Uterus (tissue), 4 donors: ENCODE data around the gene CORO1C. TPM values are rescaled to one million over a fixed set of nuclear protein-coding genes. Genes with fewer than 3 reads are reported as not detected.

Source experiments
- DNase-seq, 2 donors: peaks; one replicate each; pipeline ENCODE4 v3.0.0-alpha.2; 2019 to 2020
- H3K27ac ChIP-seq, 2 donors: fragments of 200-600 bp; sonication (generic); 1 replicate in 1 of 2; 2 replicates in 1 of 2; pipeline ENCODE4 v1.5.1; 2016 to 2018
- H3K27me3 ChIP-seq, 2 donors: fragments of 200-600 bp; sonication (generic); one replicate each; pipeline ENCODE4 v1.5.1; 2018 to 2019; ENCODE audit warnings: control low read depth in 1 of 2
- H3K36me3 ChIP-seq, 2 donors: fragments of 200-600 bp; sonication (generic); one replicate each; pipeline ENCODE4 v1.5.1; 2019; ENCODE audit warnings: control low read depth in 1 of 2
- H3K4me1 ChIP-seq, 2 donors: fragments of 200-600 bp; sonication (generic); one replicate each; pipeline ENCODE4 v1.5.1; 2018 to 2019; ENCODE audit warnings: control low read depth in 1 of 2
- H3K4me3 ChIP-seq, 2 donors: fragments of 200-600 bp; sonication (generic); 1 replicate in 1 of 2; 2 replicates in 1 of 2; pipeline ENCODE4 v1.5.1; 2018 to 2019; ENCODE audit warnings: mild to moderate bottlenecking in 1 of 2
- H3K9me3 ChIP-seq, 2 donors: fragments of 200-600 bp; sonication (generic); one replicate each; pipeline ENCODE4 v1.5.1; 2019; ENCODE audit warnings: control low read depth in 1 of 2
- POLR2A ChIP-seq, 2 donors: fragments of 450-650 bp; IDR thresholded peaks; one replicate each; pipeline ENCODE4 v1.6.1; 2016; ENCODE audit warnings: antibody characterized with exemption in 2 of 2, mild to moderate bottlenecking in 1 of 2, moderate library complexity in 1 of 2
- intact Hi-C: fragments of 100-400 bp; cut with DNase I; formaldehyde crosslinking; loops from one replicate; pipeline ENCODE4 v1.15.1; 2023; ENCODE audit warnings: low total_unique reads
- total RNA-seq, 4 donors: library from RNA; depleted of rRNA in 3 of 4; stranded (reverse); fragments of >200 nt in 3 of 4; gene quantifications; one replicate each; pipeline versions ENCODE4 v1.1.0 to v1.2.4, GENCODE V29; 2014 to 2023
- TF ChIP-seq, protein P1 (sequence below), 4 experiments: fragments of 200-600 bp in 2 of 4; fragments of 450-650 bp in 2 of 4; sonication (generic) in 2 of 4; IDR thresholded peaks; one replicate each; pipeline ENCODE4 v1.5.1; 2016 to 2019; ENCODE audit warnings: antibody characterized with exemption in 4 of 4, mild to moderate bottlenecking in 2 of 4, moderate library complexity in 1 of 4
- donor health status: DM: yes; HTN: yes; CAD: no.

The CORO1C gene
- total RNA-seq, 4 donors from 2014 or later: 129 to 357 (median 235) TPM

DNA sequence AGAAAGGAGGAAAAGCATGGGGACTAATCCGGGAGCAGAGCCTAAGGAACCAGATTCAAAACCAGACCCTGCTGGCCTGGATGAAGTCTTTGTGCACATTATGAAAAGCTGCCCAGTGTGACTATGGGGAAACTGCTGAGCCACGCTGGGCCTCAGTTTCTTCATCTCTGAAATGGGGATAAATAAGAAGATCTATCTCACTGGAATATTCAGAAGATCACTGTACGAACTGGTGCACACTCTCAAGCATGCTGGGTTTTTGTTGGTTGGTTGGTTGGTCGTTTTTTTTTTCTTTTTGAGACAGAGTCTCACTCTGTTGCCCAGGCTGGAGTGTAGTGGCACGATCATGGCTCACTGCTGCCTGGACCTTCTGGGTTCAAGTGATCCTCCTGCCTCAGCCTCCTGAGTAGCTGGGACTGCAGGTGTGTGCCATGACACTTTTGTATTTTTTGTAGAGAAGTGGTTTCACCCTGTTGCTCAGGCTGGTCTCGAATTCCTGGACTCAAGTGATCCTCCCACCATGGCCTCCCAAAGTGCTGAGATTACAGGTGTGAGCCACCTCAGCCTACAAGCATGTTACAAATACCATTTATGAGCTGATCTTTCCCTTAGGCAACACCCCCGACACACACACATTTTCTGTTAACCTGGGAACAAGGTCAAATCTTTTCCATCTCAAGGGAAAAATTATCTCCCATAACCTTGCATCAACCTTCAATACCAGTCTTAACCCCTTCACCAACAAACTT lies 33.4 kb upstream of the CORO1C start:
- H3K27me3 ChIP-seq: no peaks in the 10 kb centered on the region
- no peak for DNase-seq
- no peaks in the 10 kb centered on the region for H3K36me3 ChIP-seq
- H3K4me3 ChIP-seq: no peak overlapping the region
- H3K9me3 ChIP-seq: no peaks in the 10 kb centered on the region
- intact Hi-C loops: no loop called here
- TF ChIP-seq, protein P1, sequence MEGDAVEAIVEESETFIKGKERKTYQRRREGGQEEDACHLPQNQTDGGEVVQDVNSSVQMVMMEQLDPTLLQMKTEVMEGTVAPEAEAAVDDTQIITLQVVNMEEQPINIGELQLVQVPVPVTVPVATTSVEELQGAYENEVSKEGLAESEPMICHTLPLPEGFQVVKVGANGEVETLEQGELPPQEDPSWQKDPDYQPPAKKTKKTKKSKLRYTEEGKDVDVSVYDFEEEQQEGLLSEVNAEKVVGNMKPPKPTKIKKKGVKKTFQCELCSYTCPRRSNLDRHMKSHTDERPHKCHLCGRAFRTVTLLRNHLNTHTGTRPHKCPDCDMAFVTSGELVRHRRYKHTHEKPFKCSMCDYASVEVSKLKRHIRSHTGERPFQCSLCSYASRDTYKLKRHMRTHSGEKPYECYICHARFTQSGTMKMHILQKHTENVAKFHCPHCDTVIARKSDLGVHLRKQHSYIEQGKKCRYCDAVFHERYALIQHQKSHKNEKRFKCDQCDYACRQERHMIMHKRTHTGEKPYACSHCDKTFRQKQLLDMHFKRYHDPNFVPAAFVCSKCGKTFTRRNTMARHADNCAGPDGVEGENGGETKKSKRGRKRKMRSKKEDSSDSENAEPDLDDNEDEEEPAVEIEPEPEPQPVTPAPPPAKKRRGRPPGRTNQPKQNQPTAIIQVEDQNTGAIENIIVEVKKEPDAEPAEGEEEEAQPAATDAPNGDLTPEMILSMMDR (IDR thresholded peaks at IDR 0.05): no peak
- TF ChIP-seq POLR2A (IDR thresholded peaks at IDR 0.05): no peak
- no peaks in the 10 kb centered on the region for H3K4me1 ChIP-seq
- no peak overlapping the region for H3K27ac ChIP-seq

DNA sequence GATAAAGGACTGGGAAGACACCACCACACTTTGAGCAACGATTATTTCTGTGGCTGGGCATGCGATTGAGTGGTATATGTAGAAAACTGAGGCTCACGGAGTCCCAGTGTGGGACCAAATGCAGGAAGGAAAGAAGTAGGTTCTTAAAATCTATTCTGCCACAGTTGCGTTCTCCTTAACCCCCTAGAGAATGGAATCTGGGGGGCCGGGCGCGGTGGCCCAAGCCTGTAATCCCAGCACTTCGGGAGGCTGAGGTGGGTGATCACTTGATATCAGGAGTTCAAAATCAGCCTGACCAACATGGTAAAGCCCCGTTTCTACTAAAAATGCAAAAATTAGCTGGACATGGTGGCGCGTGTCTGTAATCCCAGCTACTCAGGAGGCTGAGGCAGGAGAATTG lies 29.9 kb upstream of the CORO1C start:
- TF ChIP-seq POLR2A (IDR thresholded peaks at IDR 0.05): no peak
- TF ChIP-seq, protein P1 (IDR thresholded peaks at IDR 0.05): no peak
- Histone ChIP-seq H3K9me3 (no peaks in the 10 kb centered on the region), H3K4me3 (no peak overlapping the region), H3K36me3 (no peaks in the 10 kb centered on the region), H3K27ac (no peak overlapping the region), H3K27me3 (no peaks in the 10 kb centered on the region), H3K4me1 (no peaks in the 10 kb centered on the region)
- DNase-seq: no peak
- intact Hi-C loops: no loop called here

DNA sequence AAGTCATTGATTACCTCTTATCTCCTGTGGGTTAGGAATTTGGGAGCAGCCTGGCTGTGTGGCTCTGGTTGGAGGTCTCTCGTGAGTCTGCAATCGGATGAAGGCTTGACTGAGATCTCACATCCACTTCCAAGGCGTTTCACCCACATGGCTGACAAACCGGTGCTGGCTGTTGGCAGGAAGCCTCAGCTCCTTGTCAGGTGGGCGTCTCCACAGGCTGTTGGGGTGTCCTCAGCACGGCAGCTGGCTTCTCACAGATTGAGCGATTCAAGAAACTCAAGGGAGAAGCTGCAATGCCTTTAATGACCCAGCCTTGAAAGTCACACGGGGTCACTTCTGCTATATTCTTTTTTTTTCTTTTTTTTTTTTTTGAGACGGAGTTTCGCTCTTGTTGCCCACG lies 28.6 kb upstream of the CORO1C start:
- Histone ChIP-seq H3K9me3 (no peaks in the 10 kb centered on the region), H3K4me3 (no peak overlapping the region), H3K4me1 (no peaks in the 10 kb centered on the region), H3K27me3 (no peaks in the 10 kb centered on the region), H3K36me3 (no peaks in the 10 kb centered on the region), H3K27ac (no peak overlapping the region)
- TF ChIP-seq, protein P1 (IDR thresholded peaks at IDR 0.05): no peak
- no peak for TF ChIP-seq POLR2A (IDR thresholded peaks at IDR 0.05)
- DNase-seq: no peak
- intact Hi-C loops: no loop called here

DNA sequence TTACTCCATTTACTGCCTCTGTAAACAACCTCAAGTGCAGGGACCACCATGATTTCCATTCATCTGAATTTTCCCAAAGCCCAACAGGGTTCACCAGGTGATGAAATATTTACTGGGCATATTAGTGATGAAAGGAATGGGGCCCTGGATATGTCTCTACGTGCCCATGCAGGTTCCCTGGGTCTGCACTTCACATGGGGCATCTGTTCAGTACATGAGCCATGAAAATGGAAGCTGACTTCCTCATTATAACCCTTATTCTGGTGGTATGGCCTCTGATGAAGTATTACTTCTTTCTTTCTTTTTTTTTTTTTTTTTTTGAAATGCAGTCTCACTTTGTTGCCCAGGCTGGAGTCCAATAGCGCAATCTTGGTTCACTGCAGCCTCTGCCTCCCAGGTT lies 26.5 kb upstream of the CORO1C start:
- Histone ChIP-seq H3K4me3 (no peak overlapping the region), H3K4me1 (no peaks in the 10 kb centered on the region), H3K9me3 (no peaks in the 10 kb centered on the region), H3K36me3 (no peaks in the 10 kb centered on the region), H3K27ac (no peak overlapping the region), H3K27me3 (no peaks in the 10 kb centered on the region)
- intact Hi-C loops: no loop called here
- no peak for DNase-seq
- TF ChIP-seq, protein P1 (IDR thresholded peaks at IDR 0.05): no peak
- TF ChIP-seq POLR2A (IDR thresholded peaks at IDR 0.05): no peak

DNA sequence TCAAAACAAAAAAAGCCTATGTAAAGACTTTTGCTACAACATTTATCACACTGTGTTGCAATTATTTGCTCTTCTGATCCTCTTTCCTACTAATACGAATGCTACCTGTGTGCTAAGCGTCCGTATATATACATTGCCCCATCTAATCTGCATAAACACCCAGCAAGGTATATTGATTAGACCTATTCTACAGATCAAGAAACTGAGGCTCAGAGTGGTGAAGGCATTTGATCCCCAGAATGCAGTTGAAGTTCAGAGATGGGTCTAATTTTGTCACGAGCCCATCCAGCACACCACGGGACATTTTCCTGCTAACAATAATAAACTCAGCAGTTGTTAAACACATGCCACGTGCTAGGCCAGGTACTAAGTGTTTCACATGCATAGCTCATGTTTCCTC lies 25.1 kb upstream of the CORO1C start:
- Histone ChIP-seq H3K9me3 (no peaks in the 10 kb centered on the region), H3K4me3 (no peak overlapping the region), H3K4me1 (peaks cover 0 to 4% of the 10 kb centered on the region in 2 donors), H3K36me3 (no peaks in the 10 kb centered on the region), H3K27me3 (no peaks in the 10 kb centered on the region), H3K27ac (no peak overlapping the region)
- TF ChIP-seq, protein P1 (IDR thresholded peaks at IDR 0.05): no peak
- no peak for TF ChIP-seq POLR2A (IDR thresholded peaks at IDR 0.05)
- no peak for DNase-seq
- intact Hi-C loops: no loop called here
